HG03175 (cell line): ENCODE measurements around the gene WNT11.

ENCODE experiments used
- ATAC-seq: cut with Tn5 transposase; IDR thresholded peaks from one replicate; pipeline ENCODE4 v1.9.1; 2021; ENCODE audit warnings: mild to moderate bottlenecking, moderate library complexity; ENCODE audit not compliant: unreplicated experiment

The WNT11 gene

GRCh38 chr11:76219243-76219642 lies 12.9 kb upstream of the WNT11 start:
- ATAC-seq, result no peak

GRCh38 chr11:76218449-76219178 lies 12.3 kb upstream of the WNT11 start:
- no peak for ATAC-seq

GRCh38 chr11:76217653-76218160 lies 11.4 kb upstream of the WNT11 start:
- no peak for ATAC-seq

- no peak for ATAC-seq
These were observed 10.4 kb upstream of the WNT11 start for GRCh38 chr11:76216536-76217325.

GRCh38 chr11:76215941-76216340 lies 9.6 kb upstream of the WNT11 start:
- no peak for ATAC-seq

GRCh38 chr11:76214968-76215548 lies 8.8 kb upstream of the WNT11 start:
- no peak for ATAC-seq

GRCh38 chr11:76214186-76214585 lies 7.9 kb upstream of the WNT11 start:
- ATAC-seq, result no peak

GRCh38 chr11:76212086-76213035 lies 6.1 kb upstream of the WNT11 start:
- ATAC-seq, result no peak

- ATAC-seq, result no peak
These were observed 4.9 kb upstream of the WNT11 start for GRCh38 chr11:76210931-76211851.

GRCh38 chr11:76209973-76210930 lies 4.0 kb upstream of the WNT11 start:
- no peak for ATAC-seq

- no peak for ATAC-seq
These were observed 3.2 kb upstream of the WNT11 start for GRCh38 chr11:76209375-76209972.

GRCh38 chr11:76208438-76209374 lies 2.4 kb upstream of the WNT11 start:
- ATAC-seq, result peak; percentile 38

- ATAC-seq, result peak; percentile 46
These were observed 1.5 kb upstream of the WNT11 start for GRCh38 chr11:76207642-76208401.

- no peak for ATAC-seq
These were observed 300 bp downstream of the WNT11 start for GRCh38 chr11:76206077-76206326.

- ATAC-seq, result no peak
These were observed 838 bp downstream of the WNT11 start for GRCh38 chr11:76205252-76206076.

- no peak for ATAC-seq
These were observed 2.4 kb downstream of the WNT11 start for GRCh38 chr11:76203937-76204336.
